HuH-7.5 (cell line): ENCODE data around the gene MYBBP1A.
A peak's percentile ranks its signal among the peaks of the same experiment; 100 is the strongest.
"Not testable (repeated sequence)": the region's sequence is repeated elsewhere in the genome, so short reads cannot be mapped to it uniquely, and the experiment has no call there.

Experiments
- DNase-seq: peaks from one replicate; pipeline ENCODE4 v3.0.0; 2011; ENCODE audit warnings: low spot score

Gene MYBBP1A

GRCh38 chr17:4590042-4590441, 34.9 kb upstream of the MYBBP1A start:
- DNase-seq, result not testable (repeated sequence)

- DNase-seq, result no peak
These were observed 33.9 kb upstream of the MYBBP1A start for GRCh38 chr17:4588898-4589625.

- DNase-seq, result no peak
These were observed 33.2 kb upstream of the MYBBP1A start for GRCh38 chr17:4588391-4588790.

GRCh38 chr17:4587803-4588202, 32.6 kb upstream of the MYBBP1A start:
- no peak for DNase-seq

GRCh38 chr17:4587195-4587594, 32.0 kb upstream of the MYBBP1A start:
- DNase-seq, result no peak

GRCh38 chr17:4586043-4586442, 30.9 kb upstream of the MYBBP1A start:
- DNase-seq, result no peak

- no peak for DNase-seq
These were observed 30.4 kb upstream of the MYBBP1A start for GRCh38 chr17:4585638-4585994.

- DNase-seq, result no peak
These were observed 29.9 kb upstream of the MYBBP1A start for GRCh38 chr17:4584917-4585637.

- DNase-seq, result no peak
These were observed 29.1 kb upstream of the MYBBP1A start, which contains the start of gene SMTNL2 for GRCh38 chr17:4584101-4584916. TSS of gene SMTNL2 (plus strand) at chr17:4584529. CDS start at chr17:4584606, 77 bp downstream.

GRCh38 chr17:4583782-4584100, 28.6 kb upstream of the MYBBP1A start:
- peak; percentile 84 for DNase-seq

- DNase-seq, result no peak
These were observed 28.0 kb upstream of the MYBBP1A start for GRCh38 chr17:4583206-4583605.

GRCh38 chr17:4582691-4583090, 27.5 kb upstream of the MYBBP1A start:
- DNase-seq, result no peak

- DNase-seq, result no peak
These were observed 26.9 kb upstream of the MYBBP1A start for GRCh38 chr17:4582101-4582501.

- no peak for DNase-seq
These were observed 25.1 kb upstream of the MYBBP1A start for GRCh38 chr17:4580291-4580690.

GRCh38 chr17:4579678-4580077, 24.5 kb upstream of the MYBBP1A start:
- DNase-seq, result no peak

GRCh38 chr17:4578349-4578748, 23.2 kb upstream of the MYBBP1A start:
- DNase-seq, result not testable (repeated sequence)

GRCh38 chr17:4577386-4577993, 22.3 kb upstream of the MYBBP1A start:
- DNase-seq, result no peak

- no peak for DNase-seq
These were observed 21.6 kb upstream of the MYBBP1A start for GRCh38 chr17:4576729-4577322.

GRCh38 chr17:4576161-4576558, 21.0 kb upstream of the MYBBP1A start:
- no peak for DNase-seq

- DNase-seq, result no peak
These were observed 19.4 kb upstream of the MYBBP1A start for GRCh38 chr17:4574448-4575045.

GRCh38 chr17:4573669-4574068, 18.5 kb upstream of the MYBBP1A start:
- DNase-seq, result no peak

GRCh38 chr17:4573115-4573514, 17.9 kb upstream of the MYBBP1A start:
- DNase-seq, result no peak
